ENCODE measurements around the gene TMEM117. TPM values are rescaled to one million over a fixed set of nuclear protein-coding genes. Genes with fewer than 3 reads are reported as not detected.

TMEM117 gene
- total RNA-seq, 5 donors from 2014 or later (not counting 1 experiment from before 2014, with no cell fraction given): 3.3 to 4.4 (median 3.9) TPM

DNA sequence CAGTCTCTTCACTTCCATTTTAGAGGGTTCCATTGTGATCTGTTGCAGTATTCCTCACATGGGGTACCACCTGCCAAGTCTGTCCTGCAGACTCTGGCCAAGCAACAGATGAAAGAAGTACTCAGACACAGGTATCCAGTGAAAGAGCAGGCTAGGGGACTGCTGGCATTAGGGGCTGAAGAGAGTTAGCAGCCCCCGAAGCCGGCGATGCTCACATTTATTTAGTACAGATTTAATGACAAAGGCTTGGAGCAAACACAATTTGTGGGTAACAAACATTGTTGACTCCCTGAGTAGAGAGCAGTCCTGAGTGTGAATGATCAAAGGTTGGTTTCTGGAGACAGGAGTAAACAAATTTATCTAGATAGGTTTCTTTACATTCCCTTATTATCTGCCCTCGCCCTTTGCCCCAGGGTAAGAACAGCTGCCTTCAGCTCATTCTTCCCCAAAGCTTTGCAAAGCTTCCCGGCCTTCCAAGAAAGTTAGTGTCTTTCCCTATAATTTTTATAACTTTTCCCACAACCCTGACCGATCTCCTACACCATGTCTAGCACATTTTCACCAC is 144.8 kb downstream of the TMEM117 start:
- Mint-ChIP-seq H3K27me3 (no peaks in the 10 kb centered on the region), H3K9me3 (peaks cover 10 to 24% (median 19%) of the 10 kb centered on the region in 3 donors), H3K27ac (no peak overlapping the region), H3K4me3 (no peak overlapping the region), H3K36me3 (peaks cover 38% of the 10 kb centered on the region), H3K4me1 (no peaks in the 10 kb centered on the region)
- no peaks in the 10 kb centered on the region for H3K4me1 ChIP-seq (ENCODE audit: control insufficient read depth in 1 of 2, extremely low read depth in 1 of 2, insufficient read depth in 2 of 2, low read length in 2 of 2)
- H3K36me3 ChIP-seq (ENCODE audit: control insufficient read depth in 2 of 2, extremely low read depth in 1 of 2, insufficient read depth in 1 of 2, low read length in 1 of 2): no peaks in the 10 kb centered on the region
- ATAC-seq (replicated peaks in 1 of 4) (no peak), DNase-seq (no peak)
- H3K27me3 ChIP-seq (replicated peaks in 1 of 2; ENCODE audit: control insufficient read depth in 2 of 2, extremely low read depth in 1 of 2, insufficient read depth in 2 of 2, low read length in 1 of 2): no peaks in the 10 kb centered on the region
- H3K4me3 ChIP-seq (ENCODE audit: control insufficient read depth in 1 of 2, extremely low read depth in 1 of 2, low read length in 1 of 2): no peak overlapping the region
- ChIA-PET POLR2A (no interaction called here), CTCF (no interaction called here)
- H3K27ac ChIP-seq (ENCODE audit: low read length): no peak overlapping the region
- H3K9me3 ChIP-seq: no peaks in the 10 kb centered on the region
- WGBS (ENCODE audit: insufficient coverage): 97% methylated on average over 5 of the region's 6 CpGs

DNA sequence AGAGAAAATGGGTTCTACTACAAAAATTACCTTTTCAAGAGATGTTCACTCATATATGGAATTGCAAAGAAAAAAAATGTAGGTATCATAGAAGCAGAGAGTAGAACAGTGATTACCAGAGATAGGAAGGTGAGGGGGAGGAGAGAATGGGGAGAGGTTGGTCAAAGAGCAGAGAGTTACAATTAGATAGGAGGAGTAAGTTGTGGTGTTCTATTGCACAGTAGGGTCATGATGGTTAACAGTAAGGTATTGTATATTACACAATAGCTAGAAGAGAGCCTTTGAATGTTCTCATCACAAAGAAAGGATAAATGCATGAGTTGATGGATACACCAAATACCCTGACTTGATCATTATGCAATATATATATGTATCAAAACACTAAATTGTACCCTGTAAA is 145.8 kb downstream of the TMEM117 start:
- Histone ChIP-seq H3K36me3 (ENCODE audit: control insufficient read depth in 2 of 2, extremely low read depth in 1 of 2, insufficient read depth in 1 of 2, low read length in 1 of 2) (no peaks in the 10 kb centered on the region), H3K27ac (ENCODE audit: low read length) (no peak overlapping the region), H3K4me3 (ENCODE audit: control insufficient read depth in 1 of 2, extremely low read depth in 1 of 2, low read length in 1 of 2) (no peak overlapping the region), H3K4me1 (ENCODE audit: control insufficient read depth in 1 of 2, extremely low read depth in 1 of 2, insufficient read depth in 2 of 2, low read length in 2 of 2) (no peaks in the 10 kb centered on the region), H3K27me3 (replicated peaks in 1 of 2; ENCODE audit: control insufficient read depth in 2 of 2, extremely low read depth in 1 of 2, insufficient read depth in 2 of 2, low read length in 1 of 2) (no peaks in the 10 kb centered on the region), H3K9me3 (no peaks in the 10 kb centered on the region)
- Mint-ChIP-seq H3K9me3 (peaks cover 7 to 21% (median 19%) of the 10 kb centered on the region in 3 donors), H3K36me3 (peaks cover 28% of the 10 kb centered on the region), H3K4me3 (no peak overlapping the region), H3K27me3 (no peaks in the 10 kb centered on the region), H3K4me1 (no peaks in the 10 kb centered on the region), H3K27ac (no peak overlapping the region)
- ATAC-seq (replicated peaks in 1 of 4): no peak
- POLR2A ChIA-PET: no interaction called here
- CTCF ChIA-PET: no interaction called here
- DNase-seq: no peak

DNA sequence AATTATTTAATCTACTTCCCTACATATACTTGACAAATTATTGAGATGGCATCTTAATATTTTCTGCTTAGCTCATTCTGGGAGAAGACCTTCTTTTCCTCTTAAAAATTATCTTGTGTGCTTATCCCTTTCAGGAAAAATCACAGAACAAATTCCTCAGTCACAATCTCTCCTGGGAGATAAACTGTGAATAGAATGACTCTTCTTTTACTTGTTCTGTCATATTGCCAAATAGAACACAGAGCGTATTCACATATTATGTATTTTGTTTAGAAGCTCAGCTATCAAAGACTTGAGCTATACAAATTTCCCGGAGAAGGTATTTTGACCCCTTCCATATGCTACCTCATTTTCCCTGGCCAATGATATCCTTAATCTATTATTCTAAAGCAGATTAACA is 146.7 kb downstream of the TMEM117 start:
- no CpG with 5 or more reads among the region's 2 CpGs for WGBS (ENCODE audit: insufficient coverage)
- POLR2A ChIA-PET: no interaction called here
- Mint-ChIP-seq H3K9me3 (peaks cover 5 to 19% (median 18%) of the 10 kb centered on the region in 3 donors), H3K27me3 (no peaks in the 10 kb centered on the region), H3K36me3 (peaks cover 25% of the 10 kb centered on the region), H3K4me3 (no peak overlapping the region), H3K4me1 (no peaks in the 10 kb centered on the region), H3K27ac (no peak overlapping the region)
- Histone ChIP-seq H3K9me3 (no peaks in the 10 kb centered on the region), H3K36me3 (ENCODE audit: control insufficient read depth in 2 of 2, extremely low read depth in 1 of 2, insufficient read depth in 1 of 2, low read length in 1 of 2) (no peaks in the 10 kb centered on the region), H3K4me1 (ENCODE audit: control insufficient read depth in 1 of 2, extremely low read depth in 1 of 2, insufficient read depth in 2 of 2, low read length in 2 of 2) (no peaks in the 10 kb centered on the region), H3K27ac (ENCODE audit: low read length) (no peak overlapping the region), H3K27me3 (replicated peaks in 1 of 2; ENCODE audit: control insufficient read depth in 2 of 2, extremely low read depth in 1 of 2, insufficient read depth in 2 of 2, low read length in 1 of 2) (no peaks in the 10 kb centered on the region), H3K4me3 (ENCODE audit: control insufficient read depth in 1 of 2, extremely low read depth in 1 of 2, low read length in 1 of 2) (no peak overlapping the region)
- no peak for DNase-seq
- no peak for ATAC-seq (replicated peaks in 1 of 4)
- CTCF ChIA-PET: no interaction called here

DNA sequence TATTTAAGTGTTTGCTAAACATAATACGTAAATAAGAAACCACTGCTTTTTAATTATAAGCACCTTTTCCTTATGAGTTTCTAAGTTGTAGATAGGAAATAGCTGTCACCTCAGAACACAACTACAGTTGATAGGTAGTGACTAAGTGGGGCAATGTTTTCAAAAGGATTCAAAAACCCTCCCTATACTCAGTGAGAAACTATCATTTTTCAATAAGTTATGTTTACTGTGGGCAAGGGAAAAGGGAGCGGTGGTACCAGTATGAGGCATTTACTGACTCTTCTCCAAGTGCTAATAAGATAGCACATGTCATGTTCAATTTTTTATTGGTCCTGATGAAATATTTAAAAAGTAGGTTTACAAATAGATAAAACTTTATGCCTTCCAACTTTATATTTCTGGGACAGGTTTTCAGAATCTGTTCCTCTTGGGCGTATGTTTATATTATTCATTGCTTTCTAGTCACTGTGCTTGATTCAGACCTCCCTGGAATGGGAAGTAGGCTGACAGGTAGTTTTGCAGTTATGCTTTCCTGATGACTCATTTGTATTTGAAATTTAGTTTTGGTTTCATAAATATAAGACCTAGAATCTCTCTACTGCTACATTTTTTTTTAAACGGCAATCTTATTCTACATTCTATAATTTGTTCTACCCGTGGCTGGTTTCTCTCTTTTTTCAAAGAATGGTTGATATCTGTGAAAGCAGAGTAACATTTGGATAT is 153.1 kb downstream of the TMEM117 start:
- no peaks in the 10 kb centered on the region for H3K4me1 ChIP-seq (ENCODE audit: control insufficient read depth in 1 of 2, extremely low read depth in 1 of 2, insufficient read depth in 2 of 2, low read length in 2 of 2)
- ATAC-seq (replicated peaks in 1 of 4) (no peak), DNase-seq (no peak)
- H3K36me3 Mint-ChIP-seq: peaks cover 3% of the 10 kb centered on the region
- no peak overlapping the region for H3K4me3 Mint-ChIP-seq
- H3K4me3 ChIP-seq (ENCODE audit: control insufficient read depth in 1 of 2, extremely low read depth in 1 of 2, low read length in 1 of 2): no peak overlapping the region
- no peaks in the 10 kb centered on the region for H3K9me3 ChIP-seq
- H3K4me1 Mint-ChIP-seq: peaks cover 0 to 5% (median 4%) of the 10 kb centered on the region in 3 donors
- no peak overlapping the region for H3K27ac Mint-ChIP-seq
- no peaks in the 10 kb centered on the region for H3K9me3 Mint-ChIP-seq
- no peaks in the 10 kb centered on the region for H3K27me3 Mint-ChIP-seq
- H3K36me3 ChIP-seq (ENCODE audit: control insufficient read depth in 2 of 2, extremely low read depth in 1 of 2, insufficient read depth in 1 of 2, low read length in 1 of 2): no peaks in the 10 kb centered on the region
- no peaks in the 10 kb centered on the region for H3K27me3 ChIP-seq (replicated peaks in 1 of 2; ENCODE audit: control insufficient read depth in 2 of 2, extremely low read depth in 1 of 2, insufficient read depth in 2 of 2, low read length in 1 of 2)
- CTCF ChIA-PET: interaction anchor here in 1 of 2 donors (0.6 kb wide), 1 partner anchor 38 kb away, joined by 3 read pairs; no protein-coding TSS in a partner anchor
- 40% methylated on average over 1 of the region's 5 CpGs for WGBS (ENCODE audit: insufficient coverage)
- POLR2A ChIA-PET: no interaction called here
- no peak overlapping the region for H3K27ac ChIP-seq (ENCODE audit: low read length)

DNA sequence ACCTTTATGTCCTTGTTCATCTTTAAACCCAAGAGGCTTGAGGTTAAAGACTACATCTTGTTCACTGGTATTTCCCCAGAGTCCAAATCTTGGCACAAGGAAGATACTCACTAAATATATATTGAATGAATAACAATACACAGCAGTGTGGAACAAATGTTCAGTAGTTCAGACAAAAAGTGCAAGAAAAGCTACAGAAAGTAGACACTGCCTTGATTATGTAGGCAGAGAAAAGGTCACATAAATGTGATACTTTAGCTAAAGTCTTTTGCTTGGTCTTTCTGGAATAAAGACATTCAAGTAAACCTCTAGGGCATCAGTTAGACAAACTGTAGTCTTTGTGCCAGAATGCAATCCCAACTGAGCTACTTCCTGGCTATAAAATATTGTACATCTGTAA is 157.0 kb downstream of the TMEM117 start:
- Histone ChIP-seq H3K27me3 (replicated peaks in 1 of 2; ENCODE audit: control insufficient read depth in 2 of 2, extremely low read depth in 1 of 2, insufficient read depth in 2 of 2, low read length in 1 of 2) (no peaks in the 10 kb centered on the region), H3K27ac (ENCODE audit: low read length) (no peak overlapping the region), H3K36me3 (ENCODE audit: control insufficient read depth in 2 of 2, extremely low read depth in 1 of 2, insufficient read depth in 1 of 2, low read length in 1 of 2) (no peaks in the 10 kb centered on the region), H3K4me3 (ENCODE audit: control insufficient read depth in 1 of 2, extremely low read depth in 1 of 2, low read length in 1 of 2) (no peak overlapping the region), H3K9me3 (no peaks in the 10 kb centered on the region), H3K4me1 (ENCODE audit: control insufficient read depth in 1 of 2, extremely low read depth in 1 of 2, insufficient read depth in 2 of 2, low read length in 2 of 2) (no peaks in the 10 kb centered on the region)
- ATAC-seq (replicated peaks in 1 of 4) (no peak), DNase-seq (no peak)
- Mint-ChIP-seq H3K36me3 (peaks cover 3% of the 10 kb centered on the region), H3K4me1 (peaks cover 0 to 5% (median 4%) of the 10 kb centered on the region in 3 donors), H3K9me3 (no peaks in the 10 kb centered on the region), H3K4me3 (no peak overlapping the region), H3K27me3 (no peaks in the 10 kb centered on the region), H3K27ac (no peak overlapping the region)
- CTCF ChIA-PET: no interaction called here
- POLR2A ChIA-PET: no interaction called here

DNA sequence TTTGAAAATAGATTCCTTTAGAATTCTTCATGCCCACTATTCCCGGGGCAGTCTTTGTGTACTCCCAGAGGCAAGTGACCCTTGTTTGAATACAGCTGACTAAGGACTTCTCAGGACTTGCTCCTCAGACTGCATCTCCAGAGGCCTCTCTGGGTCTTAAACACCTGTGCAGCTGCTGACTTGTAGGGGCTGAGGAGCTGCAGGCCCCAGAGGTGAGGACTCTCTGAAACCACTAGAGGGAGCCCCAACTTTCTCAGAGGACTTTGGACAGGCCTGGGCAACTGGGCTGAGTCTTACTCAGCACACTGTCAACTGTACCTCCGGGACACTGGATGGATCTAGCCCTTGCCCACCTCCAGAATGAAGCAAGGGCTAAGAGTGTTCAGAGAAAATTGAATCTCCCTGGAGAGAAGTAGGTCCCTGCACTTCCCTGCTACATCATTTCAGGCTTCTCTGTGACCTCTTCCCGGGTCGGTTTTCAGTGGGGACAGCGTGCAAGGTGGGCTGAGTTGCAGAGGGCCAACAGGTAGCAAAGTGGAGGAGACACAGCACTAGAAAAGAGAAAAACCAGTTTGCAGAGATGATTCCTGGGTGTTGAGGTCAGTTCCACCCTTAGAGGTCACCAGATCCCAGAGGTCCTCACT is 164.6 kb downstream of the TMEM117 start:
- Histone ChIP-seq H3K4me3 (ENCODE audit: control insufficient read depth in 1 of 2, extremely low read depth in 1 of 2, low read length in 1 of 2) (no peak overlapping the region), H3K27ac (ENCODE audit: low read length) (no peak overlapping the region), H3K4me1 (ENCODE audit: control insufficient read depth in 1 of 2, extremely low read depth in 1 of 2, insufficient read depth in 2 of 2, low read length in 2 of 2) (no peaks in the 10 kb centered on the region), H3K27me3 (replicated peaks in 1 of 2; ENCODE audit: control insufficient read depth in 2 of 2, extremely low read depth in 1 of 2, insufficient read depth in 2 of 2, low read length in 1 of 2) (no peaks in the 10 kb centered on the region), H3K36me3 (ENCODE audit: control insufficient read depth in 2 of 2, extremely low read depth in 1 of 2, insufficient read depth in 1 of 2, low read length in 1 of 2) (no peaks in the 10 kb centered on the region), H3K9me3 (no peaks in the 10 kb centered on the region)
- H3K4me3 Mint-ChIP-seq: no peak overlapping the region
- H3K4me1 Mint-ChIP-seq: no peaks in the 10 kb centered on the region
- no peaks in the 10 kb centered on the region for H3K27me3 Mint-ChIP-seq
- ATAC-seq (replicated peaks in 1 of 4): peak in 1 of 4 experiments; percentile 42
- H3K36me3 Mint-ChIP-seq: peaks cover 29% of the 10 kb centered on the region
- WGBS (ENCODE audit: insufficient coverage): 60% methylated on average over 2 of the region's 5 CpGs
- CTCF ChIA-PET: interaction anchor here in 1 of 2 donors (0.9 kb wide), 1 partner anchor 9 kb away, joined by 3 read pairs; no protein-coding TSS in a partner anchor
- peaks cover 0 to 2% (median 2%) of the 10 kb centered on the region in 3 donors for H3K9me3 Mint-ChIP-seq
- H3K27ac Mint-ChIP-seq: no peak overlapping the region
- DNase-seq: peak in 8 of 35 experiments; percentile 1 to 36 (median 4)
- POLR2A ChIA-PET: no interaction called here
